Urinary bladder (tissue), 4 donors: ENCODE data around the gene DDX60. TPM values are rescaled to one million over a fixed set of nuclear protein-coding genes. Genes with fewer than 3 reads are reported as not detected.
"Not testable (repeated sequence)": the region's sequence is repeated elsewhere in the genome, so short reads cannot be mapped to it uniquely, and the experiment has no call there.

Experiments
- DNase-seq: peaks from one replicate; pipeline ENCODE4 v3.0.0-alpha.2; 2015; ENCODE audit errors: extremely low spot score
- H3K27ac ChIP-seq: one replicate; pipeline ENCODE4 v1.5.1; 2013; ENCODE audit warnings: low read depth, mild to moderate bottlenecking, moderate library complexity
- H3K36me3 ChIP-seq: one replicate; pipeline ENCODE4 v1.6.1; 2013; ENCODE audit warnings: mild to moderate bottlenecking, moderate library complexity; ENCODE audit not compliant: insufficient read depth
- H3K4me1 ChIP-seq: one replicate; pipeline ENCODE4 v1.6.1; 2013; ENCODE audit warnings: mild to moderate bottlenecking, moderate library complexity; ENCODE audit not compliant: insufficient read depth
- H3K4me3 ChIP-seq: one replicate; pipeline ENCODE4 v1.5.1; 2013; ENCODE audit warnings: low read depth, low read length
- WGBS: extraction: QIAGEN DNeasy Blood & Tissue Kit; methylation state at CpG from one replicate; pipeline ENCODE4 v1.1.7; 2013; 5-methylcytosine and 5-hydroxymethylcytosine counted together
- polyA plus RNA-seq: library from polyadenylated mRNA; stranded (reverse); fragments of 200-250 nt; gene quantifications from one replicate; pipeline ENCODE4 v1.2.3, GENCODE V29; 2013
- total RNA-seq: library from RNA; depleted of rRNA; stranded (reverse); fragments of >200 nt; gene quantifications from one replicate; pipeline ENCODE4 v1.2.3, GENCODE V29; 2014
- donor health status: healthy with polysubstance abuse.
- donor health status: healthy.

The DDX60 gene, protein sequence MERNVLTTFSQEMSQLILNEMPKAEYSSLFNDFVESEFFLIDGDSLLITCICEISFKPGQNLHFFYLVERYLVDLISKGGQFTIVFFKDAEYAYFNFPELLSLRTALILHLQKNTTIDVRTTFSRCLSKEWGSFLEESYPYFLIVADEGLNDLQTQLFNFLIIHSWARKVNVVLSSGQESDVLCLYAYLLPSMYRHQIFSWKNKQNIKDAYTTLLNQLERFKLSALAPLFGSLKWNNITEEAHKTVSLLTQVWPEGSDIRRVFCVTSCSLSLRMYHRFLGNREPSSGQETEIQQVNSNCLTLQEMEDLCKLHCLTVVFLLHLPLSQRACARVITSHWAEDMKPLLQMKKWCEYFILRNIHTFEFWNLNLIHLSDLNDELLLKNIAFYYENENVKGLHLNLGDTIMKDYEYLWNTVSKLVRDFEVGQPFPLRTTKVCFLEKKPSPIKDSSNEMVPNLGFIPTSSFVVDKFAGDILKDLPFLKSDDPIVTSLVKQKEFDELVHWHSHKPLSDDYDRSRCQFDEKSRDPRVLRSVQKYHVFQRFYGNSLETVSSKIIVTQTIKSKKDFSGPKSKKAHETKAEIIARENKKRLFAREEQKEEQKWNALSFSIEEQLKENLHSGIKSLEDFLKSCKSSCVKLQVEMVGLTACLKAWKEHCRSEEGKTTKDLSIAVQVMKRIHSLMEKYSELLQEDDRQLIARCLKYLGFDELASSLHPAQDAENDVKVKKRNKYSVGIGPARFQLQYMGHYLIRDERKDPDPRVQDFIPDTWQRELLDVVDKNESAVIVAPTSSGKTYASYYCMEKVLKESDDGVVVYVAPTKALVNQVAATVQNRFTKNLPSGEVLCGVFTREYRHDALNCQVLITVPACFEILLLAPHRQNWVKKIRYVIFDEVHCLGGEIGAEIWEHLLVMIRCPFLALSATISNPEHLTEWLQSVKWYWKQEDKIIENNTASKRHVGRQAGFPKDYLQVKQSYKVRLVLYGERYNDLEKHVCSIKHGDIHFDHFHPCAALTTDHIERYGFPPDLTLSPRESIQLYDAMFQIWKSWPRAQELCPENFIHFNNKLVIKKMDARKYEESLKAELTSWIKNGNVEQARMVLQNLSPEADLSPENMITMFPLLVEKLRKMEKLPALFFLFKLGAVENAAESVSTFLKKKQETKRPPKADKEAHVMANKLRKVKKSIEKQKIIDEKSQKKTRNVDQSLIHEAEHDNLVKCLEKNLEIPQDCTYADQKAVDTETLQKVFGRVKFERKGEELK (N-terminal part only)
- total RNA-seq, result 42.3 TPM
- 8.9 TPM for polyA plus RNA-seq

DNA sequence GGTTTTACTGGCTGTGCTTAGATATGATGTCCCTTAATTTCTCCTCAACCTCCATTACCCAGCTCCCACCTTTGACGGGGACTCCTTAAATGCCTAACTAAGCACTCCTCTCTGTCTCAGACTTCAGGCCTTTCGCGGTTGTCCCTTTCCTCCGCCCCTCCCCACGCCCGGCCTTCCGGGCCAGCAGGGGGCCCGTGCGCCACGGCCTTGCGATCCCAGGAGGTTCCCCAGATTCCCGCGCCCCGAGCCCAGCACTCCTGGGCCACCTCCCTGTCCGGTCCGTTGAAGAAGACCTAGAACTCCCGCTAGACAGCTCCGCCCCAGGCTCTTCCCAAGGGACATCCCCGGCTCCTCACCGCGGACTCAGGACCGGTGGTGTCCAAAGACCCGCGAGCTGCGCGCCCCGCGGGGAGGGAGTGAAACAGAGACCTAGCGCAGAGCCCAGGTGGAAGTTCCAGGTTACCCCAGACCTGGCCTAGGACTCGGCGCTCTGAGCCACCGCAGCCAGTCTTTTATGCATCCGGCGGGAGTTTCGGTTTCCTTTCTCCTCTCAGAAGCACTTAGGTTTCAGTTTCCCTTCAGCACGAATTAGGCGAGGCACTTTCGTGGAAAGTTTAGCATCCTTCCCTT, at the start of gene DDX60:
Gene DDX60, minus strand, starts transcription at position 487 of the 630 bp plus-strand sequence. CDS start 7,493 bp downstream, outside the sequence.
- peaks cover 2% of the 10 kb centered on the region for H3K4me1 ChIP-seq
- under 1% methylated on average over 38 of the region's 38 CpGs for WGBS
- peak within 1 kb of the TSS; percentile 94 for H3K4me3 ChIP-seq
- peak within 1 kb of the TSS; percentile 99 for H3K27ac ChIP-seq
- peak; percentile 75 for DNase-seq
- no peaks in the 10 kb centered on the region for H3K36me3 ChIP-seq

DNA sequence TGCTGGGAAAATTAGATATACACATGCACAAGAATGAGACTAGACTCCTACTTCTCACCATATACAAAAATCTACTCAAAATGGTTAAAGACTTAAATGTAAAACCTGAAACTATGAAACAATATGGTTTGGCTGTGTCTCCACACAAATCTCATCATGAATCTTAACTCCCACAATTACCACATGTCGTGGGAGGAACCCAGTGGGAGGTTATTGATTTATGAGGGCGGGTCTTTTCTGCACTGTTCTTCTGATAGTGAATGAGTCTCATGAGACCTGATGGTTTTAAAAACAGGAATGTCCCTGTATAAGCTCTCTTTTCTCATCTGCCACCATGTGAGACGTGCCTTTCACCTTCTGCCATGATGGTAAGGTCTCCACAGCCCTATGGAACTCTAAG, 48.5 kb upstream of the DDX60 start:
- no peak for DNase-seq
- no peaks in the 10 kb centered on the region for H3K36me3 ChIP-seq
- no peak overlapping the region for H3K27ac ChIP-seq
- H3K4me1 ChIP-seq, result no peaks in the 10 kb centered on the region
- H3K4me3 ChIP-seq, result no peak overlapping the region
- WGBS, result 97% methylated on average over 3 of the region's 3 CpGs

- peaks cover 2% of the 10 kb centered on the region for H3K36me3 ChIP-seq
- no peak for DNase-seq
- H3K27ac ChIP-seq, result no peak overlapping the region
- no peaks in the 10 kb centered on the region for H3K4me1 ChIP-seq
- no peak overlapping the region for H3K4me3 ChIP-seq
- WGBS, result 75% methylated on average over 4 of the region's 4 CpGs
Measured at GRCh38 chr4:168362025-168362401, 43.5 kb upstream of the DDX60 start.

GRCh38 chr4:168361365-168362024, 42.9 kb upstream of the DDX60 start:
- Histone ChIP-seq H3K36me3 (peaks cover 2% of the 10 kb centered on the region), H3K27ac (no peak overlapping the region), H3K4me1 (no peaks in the 10 kb centered on the region), H3K4me3 (no peak overlapping the region)
- 88% methylated on average over 2 of the region's 2 CpGs for WGBS
- DNase-seq, result no peak

- WGBS, result 85% methylated on average over 2 of the region's 2 CpGs
- peaks cover 2% of the 10 kb centered on the region for H3K36me3 ChIP-seq
- H3K4me1 ChIP-seq, result no peaks in the 10 kb centered on the region
- H3K4me3 ChIP-seq, result no peak overlapping the region
- H3K27ac ChIP-seq, result no peak overlapping the region
- no peak for DNase-seq
Measured at GRCh38 chr4:168360271-168360670, 41.7 kb upstream of the DDX60 start.

DNA sequence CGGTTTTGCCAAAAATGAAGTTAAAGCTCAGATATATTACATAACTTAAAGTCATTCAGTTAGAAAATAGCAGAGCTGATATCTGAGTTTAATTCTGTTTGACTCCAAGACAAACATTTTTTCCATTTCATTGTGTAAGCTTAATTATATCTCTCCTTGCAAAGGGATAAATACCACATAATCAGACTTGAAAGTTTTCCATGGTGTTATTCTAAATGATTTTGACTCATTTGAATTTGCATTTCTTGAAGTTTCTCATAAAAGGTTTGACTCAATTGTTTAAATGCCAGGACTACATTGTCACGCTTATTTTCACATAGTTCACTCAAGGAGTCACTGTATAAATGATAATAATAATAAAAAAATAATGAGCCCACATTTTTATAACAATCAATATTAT, 39.4 kb upstream of the DDX60 start:
- H3K27ac ChIP-seq, result no peak overlapping the region
- H3K4me1 ChIP-seq, result no peaks in the 10 kb centered on the region
- peaks cover 2% of the 10 kb centered on the region for H3K36me3 ChIP-seq
- no peak for DNase-seq
- 49% methylated on average over 2 of the region's 2 CpGs for WGBS
- H3K4me3 ChIP-seq, result no peak overlapping the region

- Histone ChIP-seq H3K36me3 (peaks cover 1% of the 10 kb centered on the region), H3K4me3 (no peak overlapping the region), H3K4me1 (no peaks in the 10 kb centered on the region), H3K27ac (no peak overlapping the region)
- WGBS, result 92% methylated on average over 1 of the region's 1 CpG
- DNase-seq, result no peak
Measured at GRCh38 chr4:168353746-168354145, 35.2 kb upstream of the DDX60 start.

DNA sequence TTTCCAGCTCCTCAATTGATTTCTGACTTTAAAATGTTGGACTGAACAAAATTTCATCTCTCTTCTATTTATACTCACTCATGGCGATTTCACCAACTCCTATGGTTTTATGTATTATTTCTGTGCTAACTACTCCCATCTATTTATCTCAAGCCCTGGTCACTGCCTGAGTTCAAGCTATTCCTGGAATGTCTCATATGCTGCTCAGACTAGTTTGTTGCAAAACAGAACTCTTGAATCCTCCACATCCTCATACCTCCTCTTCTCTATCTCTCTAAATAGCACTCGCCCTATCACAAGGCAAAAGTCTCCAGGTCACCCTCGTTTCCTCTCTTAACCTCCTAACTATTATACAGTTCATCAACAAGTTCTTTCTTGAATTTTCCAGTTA, 19.0 kb upstream of the DDX60 start:
- H3K36me3 ChIP-seq, result no peaks in the 10 kb centered on the region
- no peak for DNase-seq
- no peak overlapping the region for H3K4me3 ChIP-seq
- H3K4me1 ChIP-seq, result no peaks in the 10 kb centered on the region
- WGBS, result 79% methylated on average over 3 of the region's 3 CpGs
- H3K27ac ChIP-seq, result no peak overlapping the region

GRCh38 chr4:168336837-168337549, 18.4 kb upstream of the DDX60 start:
- Histone ChIP-seq H3K27ac (no peak overlapping the region), H3K4me1 (no peaks in the 10 kb centered on the region), H3K4me3 (no peak overlapping the region), H3K36me3 (no peaks in the 10 kb centered on the region)
- DNase-seq, result no peak
- WGBS, result 75% methylated on average over 3 of the region's 3 CpGs

- no peak for DNase-seq
- H3K4me3 ChIP-seq, result no peak overlapping the region
- H3K4me1 ChIP-seq, result no peaks in the 10 kb centered on the region
- no peaks in the 10 kb centered on the region for H3K36me3 ChIP-seq
- H3K27ac ChIP-seq, result no peak overlapping the region
Measured at GRCh38 chr4:168335621-168336020, 17.1 kb upstream of the DDX60 start.

DNA sequence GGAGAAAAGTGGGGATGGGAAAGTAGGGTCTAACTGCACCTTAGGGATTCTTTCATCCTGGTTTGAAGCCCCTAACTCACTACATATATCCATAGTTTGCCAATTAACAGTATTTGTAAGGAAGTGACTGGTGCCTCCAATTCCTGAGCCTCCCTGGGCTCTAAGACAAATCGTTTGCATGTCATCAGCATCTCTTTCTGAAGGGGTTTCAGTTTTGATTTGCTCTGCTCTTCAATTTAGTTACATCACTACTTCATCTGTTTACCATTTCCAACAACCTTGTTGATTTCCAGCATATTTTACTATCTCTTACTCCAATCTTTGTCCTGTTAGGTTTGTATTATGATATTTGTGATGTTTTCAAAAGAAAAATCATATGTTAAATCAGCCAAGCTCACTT, 15.5 kb upstream of the DDX60 start:
- Histone ChIP-seq H3K36me3 (no peaks in the 10 kb centered on the region), H3K27ac (no peak overlapping the region), H3K4me1 (no peaks in the 10 kb centered on the region), H3K4me3 (no peak overlapping the region)
- no peak for DNase-seq
- 61% methylated on average over 1 of the region's 1 CpG for WGBS

DNA sequence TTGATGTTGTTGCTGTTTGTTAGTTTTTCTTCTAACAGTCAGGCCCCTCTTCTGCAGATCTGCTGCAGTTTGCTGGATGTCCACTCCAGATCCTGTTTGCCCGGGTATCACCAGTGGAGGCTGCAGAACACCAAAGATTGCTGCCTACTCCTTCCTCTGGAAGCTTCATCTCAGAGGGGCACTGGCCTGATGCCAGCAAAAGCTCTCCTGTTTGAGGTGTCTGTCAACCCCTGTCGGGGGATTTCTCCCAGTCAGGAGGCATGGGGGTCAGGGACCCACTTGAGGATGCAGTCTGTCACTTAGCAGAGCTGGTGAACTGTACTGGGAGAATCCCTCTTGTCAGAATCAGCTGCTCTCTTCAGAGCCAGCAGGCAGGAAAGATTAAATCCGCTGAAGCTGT, 12.0 kb upstream of the DDX60 start:
- H3K36me3 ChIP-seq, H3K27ac ChIP-seq, H3K4me3 ChIP-seq, H3K4me1 ChIP-seq, DNase-seq: not testable (repeated sequence)
- 72% methylated on average over 3 of the region's 3 CpGs for WGBS
